RCC 7860 (cell line): ENCODE measurements around the gene COG3.

ENCODE experiments used
- DNase-seq: peaks from one replicate; pipeline ENCODE4 v3.0.0-alpha.2; 2015; ENCODE audit warnings: low spot score
- FAIRE-seq: peaks from 2 replicates; lab custom pipeline; 2012; peaks lifted over from hg19 to GRCh38; lab: Jason Lieb, UNC

Gene COG3

GRCh38 chr13:45541806-45542205, 77.1 kb downstream of the COG3 start:
- FAIRE-seq (no peak), DNase-seq (no peak)

GRCh38 chr13:45542391-45542790, 77.7 kb downstream of the COG3 start:
- FAIRE-seq = no peak

GRCh38 chr13:45542878-45543277, 78.1 kb downstream of the COG3 start:
- DNase-seq = no peak

More at GRCh38 chr13:45542391-45542790, 77.7 kb downstream of the COG3 start:
- DNase-seq = no peak

GRCh38 chr13:45544520-45544919, 79.8 kb downstream of the COG3 start:
- FAIRE-seq (no peak), DNase-seq (no peak)

More at GRCh38 chr13:45542878-45543277, 78.1 kb downstream of the COG3 start:
- no peak for FAIRE-seq

- FAIRE-seq = no peak
- no peak for DNase-seq
Observed at GRCh38 chr13:45545686-45546409, 81.1 kb downstream of the COG3 start.

GRCh38 chr13:45546410-45546765, 81.6 kb downstream of the COG3 start:
- DNase-seq (no peak), FAIRE-seq (no peak)

GRCh38 chr13:45548281-45548680, 83.5 kb downstream of the COG3 start:
- no peak for DNase-seq
- FAIRE-seq = no peak

- DNase-seq (no peak), FAIRE-seq (no peak)
Observed at GRCh38 chr13:45554604-45555109, 89.9 kb downstream of the COG3 start.

GRCh38 chr13:45564133-45564776, 99.5 kb downstream of the COG3 start:
- no peak for DNase-seq
- no peak for FAIRE-seq

- FAIRE-seq = no peak
- no peak for DNase-seq
Observed at GRCh38 chr13:45565331-45565730, 100.6 kb downstream of the COG3 start.

GRCh38 chr13:45575146-45575829, 110.5 kb downstream of the COG3 start:
- DNase-seq = no peak
- FAIRE-seq = no peak

GRCh38 chr13:45575830-45576180, 111.1 kb downstream of the COG3 start:
- FAIRE-seq (no peak), DNase-seq (no peak)

GRCh38 chr13:45576466-45576865, 111.7 kb downstream of the COG3 start:
- FAIRE-seq (no peak), DNase-seq (no peak)

GRCh38 chr13:45582408-45583076, 117.8 kb downstream of the COG3 start:
- no peak for DNase-seq
- no peak for FAIRE-seq

GRCh38 chr13:45584816-45585215, 120.1 kb downstream of the COG3 start:
- DNase-seq (no peak), FAIRE-seq (no peak)
